Spleen (tissue), 11 donors: ENCODE measurements around the gene ITGB4. TPM values are rescaled to one million over a fixed set of nuclear protein-coding genes. Genes with fewer than 3 reads are reported as not detected.
"Not testable (repeated sequence)": the region's sequence is repeated elsewhere in the genome, so short reads cannot be mapped to it uniquely, and the experiment has no call there.

Source experiments
- DNase-seq: peaks from one replicate; pipeline ENCODE4 v3.0.0-alpha.2; 2020
- H3K27ac ChIP-seq, 8 donors: fragments of 200-600 bp; sonication (generic) in 7 of 8; 1 replicate in 4 of 8; 2 replicates in 4 of 8; pipeline versions ENCODE4 v1.5.0 to v1.8.0; 2016 to 2021; ENCODE audit warnings: inconsistent platforms in 4 of 8, mild to moderate bottlenecking in 4 of 8, moderate library complexity in 1 of 8
- H3K27me3 ChIP-seq, 7 donors: fragments of 200-600 bp; sonication (generic) in 6 of 7; replicated peaks in 1 of 7; 1 replicate in 4 of 7; 2 replicates in 3 of 7; pipeline versions ENCODE4 v1.5.0 to v1.8.0; 2016 to 2021; ENCODE audit warnings: inconsistent platforms in 3 of 7, mild to moderate bottlenecking in 1 of 7
- H3K36me3 ChIP-seq, 6 donors: fragments of 200-600 bp; sonication (generic) in 5 of 6; 1 replicate in 4 of 6; 2 replicates in 2 of 6; pipeline versions ENCODE4 v1.5.0 to v1.8.0; 2016 to 2021; ENCODE audit warnings: inconsistent platforms in 2 of 6
- H3K4me1 ChIP-seq, 6 donors: fragments of 200-600 bp; sonication (generic) in 5 of 6; 1 replicate in 3 of 6; 2 replicates in 3 of 6; pipeline versions ENCODE4 v1.5.0 to v1.8.0; 2016 to 2021; ENCODE audit warnings: inconsistent platforms in 3 of 6
- H3K4me3 ChIP-seq, 8 donors: fragments of 200-600 bp; sonication (generic) in 7 of 8; 1 replicate in 4 of 8; 2 replicates in 4 of 8; pipeline versions ENCODE4 v1.5.0 to v1.8.0; 2016 to 2021; ENCODE audit warnings: inconsistent platforms in 4 of 8, mild to moderate bottlenecking in 4 of 8, moderate library complexity in 2 of 8
- H3K9me3 ChIP-seq, 8 donors: fragments of 200-600 bp; sonication (generic) in 7 of 8; 1 replicate in 4 of 8; 2 replicates in 4 of 8; pipeline versions ENCODE4 v1.5.0 to v1.8.0; 2016 to 2021; ENCODE audit warnings: inconsistent platforms in 4 of 8
- CTCF ChIP-seq, 11 experiments: fragments of 200-600 bp in 7 of 11; fragments of 450-650 bp in 4 of 11; sonication (generic) in 4 of 11; IDR thresholded peaks in 8 of 11; conservative IDR thresholded peaks in 3 of 11; 1 replicate in 7 of 11; 2 replicates in 4 of 11; pipeline versions ENCODE4 v1.4.0 to v1.8.0; 2016 to 2021; ENCODE audit warnings: antibody characterized with exemption in 11 of 11, inconsistent platforms in 4 of 11, mild to moderate bottlenecking in 1 of 11
- POLR2A ChIP-seq, 3 donors: fragments of 450-650 bp; IDR thresholded peaks; one replicate each; pipeline ENCODE4 v1.5.1; 2017; ENCODE audit warnings: antibody characterized with exemption in 3 of 3, mild to moderate bottlenecking in 1 of 3
- POLR2AphosphoS5 ChIP-seq, 3 donors: sonication (generic); formaldehyde crosslinking; IDR thresholded peaks; one replicate each; pipeline ENCODE4 v1.5.1; 2017; ENCODE audit warnings: antibody characterized with exemption in 3 of 3
- WGBS, 5 donors: extraction: QIAGEN DNeasy Blood & Tissue Kit in 3 of 5; methylation state at CpG; one replicate each; pipeline versions ENCODE4 v1.1.5 to v1.1.7; 2013 to 2018; 5-methylcytosine and 5-hydroxymethylcytosine counted together
- intact Hi-C: fragments of 100-400 bp; cut with DNase I; formaldehyde crosslinking; loops from one replicate; pipeline ENCODE4 v1.15.0; 2023; ENCODE audit warnings: low total_unique reads
- polyA plus RNA-seq, 3 donors: library from polyadenylated mRNA; stranded (reverse); fragments of 200-250 nt; gene quantifications; one replicate each; pipeline ENCODE4 v1.2.1, GENCODE V29; 2013
- total RNA-seq, 7 donors: library from RNA; depleted of rRNA in 3 of 7; stranded (reverse); fragments of >200 nt in 3 of 7; fragmentation: NEBNext Ultra II Directional in 4 of 7; extraction: Animal tissue kit (Norgen Biotek cat#: 25700) in 4 of 7; gene quantifications; one replicate each; pipeline versions ENCODE4 v1.1.0 to v1.2.1, GENCODE V29; 2016 to 2021
- donor health status: healthy with polysubstance abuse.
- donor health status: DM: no; HTN: no; CAD: no; lungs with moderate emphysema.
- donor health status: DM: no; HTN: no; CAD: no.
- donor health status: Bipolar disorder and iron deficiency.
- donor health status: healthy.
- donor health status: DM: no; HTN: no; CAD: no.
- donor health status: DM: yes; HTN: yes; CAD: no.

The ITGB4 gene
- total and polyA plus RNA-seq, 10 donors: 16.6 to 205 (median 82.6) TPM

- Histone ChIP-seq H3K4me1 (peaks cover 1 to 59% (median 28%) of the 10 kb centered on the region in 6 donors), H3K27me3 (no peaks in the 10 kb centered on the region), H3K36me3 (peaks cover 0 to 89% (median 34%) of the 10 kb centered on the region in 6 donors), H3K27ac (peak overlapping the region in 1 of 8 donors; percentile 7), H3K4me3 (no peak overlapping the region), H3K9me3 (no peaks in the 10 kb centered on the region)
- WGBS, 5 donors: 85 to 92% (median 92%) methylated on average over 9 to 41 of the region's 41 CpGs
- intact Hi-C loops: no loop called here
- no peak for TF ChIP-seq CTCF (IDR thresholded peaks at IDR 0.05 in 8 of 11, conservative IDR thresholded peaks at IDR 0.05 in 3 of 11)
- TF ChIP-seq POLR2AphosphoS5 (IDR thresholded peaks at IDR 0.05): peak; percentile 4 to 65 (median 45)
- no peak for DNase-seq
Measured at GRCh38 chr17:75758131-75758905, 37.1 kb downstream of the ITGB4 start.

DNA sequence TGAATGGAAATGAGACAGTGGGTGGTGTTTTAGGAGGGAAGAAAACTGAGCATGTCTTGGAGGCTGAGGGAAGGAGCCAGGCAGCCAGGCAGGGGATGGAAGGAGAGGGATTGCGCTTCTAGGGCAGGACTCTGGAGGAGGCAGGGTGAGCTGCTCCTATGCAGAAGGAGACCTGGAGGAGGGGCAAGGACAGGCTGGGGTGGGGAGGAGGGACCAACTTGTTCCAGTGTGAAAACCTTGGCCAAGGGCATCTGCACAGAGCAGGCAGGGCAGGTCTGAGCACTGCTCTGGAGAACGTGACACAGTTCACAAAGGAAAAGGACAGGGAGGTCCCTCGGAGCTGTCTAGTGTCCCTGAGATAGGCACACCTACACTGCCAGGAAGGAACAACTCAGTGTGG lies 38.2 kb downstream of the ITGB4 start:
- Histone ChIP-seq H3K27ac (peak overlapping the region in 1 of 8 donors; percentile 24), H3K27me3 (no peaks in the 10 kb centered on the region), H3K36me3 (peaks cover 0 to 78% (median 34%) of the 10 kb centered on the region in 6 donors), H3K9me3 (no peaks in the 10 kb centered on the region), H3K4me3 (no peak overlapping the region), H3K4me1 (peaks cover 8 to 59% (median 28%) of the 10 kb centered on the region in 6 donors)
- TF ChIP-seq POLR2A (IDR thresholded peaks at IDR 0.05): no peak
- TF ChIP-seq CTCF (IDR thresholded peaks at IDR 0.05 in 8 of 11, conservative IDR thresholded peaks at IDR 0.05 in 3 of 11): no peak
- TF ChIP-seq POLR2AphosphoS5 (IDR thresholded peaks at IDR 0.05): peak; percentile 7 to 24 (median 9)
- WGBS, 5 donors: 83 to 89% (median 84%) methylated on average over 3 of the region's 3 CpGs
- intact Hi-C loops: no loop called here
- no peak for DNase-seq

- intact Hi-C loops, H3K9me3 ChIP-seq, H3K4me3 ChIP-seq, H3K27me3 ChIP-seq, DNase-seq: not testable (repeated sequence)
- WGBS, 5 donors: 91 to 99% (median 94%) methylated on average over 6 of the region's 6 CpGs
- H3K36me3 ChIP-seq: peaks cover 0 to 72% (median 32%) of the 10 kb centered on the region in 6 donors
- H3K27ac ChIP-seq: peak overlapping the region in 2 of 8 donors; percentile 9 to 24
- peaks cover 9 to 57% (median 31%) of the 10 kb centered on the region in 6 donors for H3K4me1 ChIP-seq
Measured at GRCh38 chr17:75759978-75760640, 38.9 kb downstream of the ITGB4 start.

GRCh38 chr17:75762513-75763268 lies 41.4 kb downstream of the ITGB4 start:
- intact Hi-C loops: no loop called here
- Histone ChIP-seq H3K27me3 (no peaks in the 10 kb centered on the region), H3K4me1 (peaks cover 12 to 43% (median 28%) of the 10 kb centered on the region in 6 donors), H3K27ac (no peak overlapping the region), H3K36me3 (peaks cover 0 to 46% (median 13%) of the 10 kb centered on the region in 6 donors), H3K4me3 (no peak overlapping the region), H3K9me3 (no peaks in the 10 kb centered on the region)
- DNase-seq: peak; percentile 72
- WGBS, 5 donors: 90 to 97% (median 94%) methylated on average over 16 to 27 of the region's 27 CpGs
- no peak for TF ChIP-seq CTCF (IDR thresholded peaks at IDR 0.05 in 8 of 11, conservative IDR thresholded peaks at IDR 0.05 in 3 of 11)
- TF ChIP-seq POLR2A (IDR thresholded peaks at IDR 0.05): no peak
- TF ChIP-seq POLR2AphosphoS5 (IDR thresholded peaks at IDR 0.05): peak in 2 of 3 donors; percentile 27 to 31
